Spinal cord (tissue), 10 donors: ENCODE measurements around the gene FHAD1. TPM values are rescaled to one million over a fixed set of nuclear protein-coding genes. Genes with fewer than 3 reads are reported as not detected.
"Not testable (repeated sequence)": the region's sequence is repeated elsewhere in the genome, so short reads cannot be mapped to it uniquely, and the experiment has no call there.

ENCODE experiments used
- DNase-seq, 6 donors: peaks; one replicate each; pipeline versions ENCODE4 v3.0.0 to v3.0.0-alpha.2; 2013 to 2015; ENCODE audit warnings: low spot score in 6 of 6, low read depth in 4 of 6
- H3K27ac ChIP-seq: one replicate; pipeline ENCODE4 v1.5.1; 2013; ENCODE audit warnings: low read depth, low read length, control low read depth
- H3K27me3 ChIP-seq: one replicate; pipeline ENCODE4 v1.6.1; 2013; ENCODE audit warnings: low read length; ENCODE audit not compliant: control insufficient read depth, insufficient read depth
- H3K36me3 ChIP-seq: one replicate; pipeline ENCODE4 v1.6.1; 2013; ENCODE audit warnings: low read length; ENCODE audit not compliant: control insufficient read depth, insufficient read depth
- H3K4me1 ChIP-seq: one replicate; pipeline ENCODE4 v1.6.1; 2013; ENCODE audit warnings: low read length; ENCODE audit not compliant: control insufficient read depth, insufficient read depth
- H3K4me3 ChIP-seq: one replicate; pipeline ENCODE4 v1.5.1; 2013; ENCODE audit warnings: low read depth, low read length, control low read depth
- H3K9me3 ChIP-seq: one replicate; pipeline ENCODE4 v1.6.1; 2013; ENCODE audit warnings: low read length; ENCODE audit not compliant: control insufficient read depth, insufficient read depth
- WGBS: methylation state at CpG from one replicate; pipeline ENCODE4 v1.1.5; 2013; ENCODE audit warnings: missing lambda C conversion rate; ENCODE audit not compliant: insufficient coverage; 5-methylcytosine and 5-hydroxymethylcytosine counted together
- polyA plus RNA-seq, 2 donors: library from polyadenylated mRNA; unstranded; fragments of 120-200 nt; gene quantifications; one replicate each; pipeline ENCODE4 v1.2.1, GENCODE V29; 2013; ENCODE audit not compliant: insufficient read length in 2 of 2
- total RNA-seq, 2 donors: library from RNA; depleted of rRNA in 1 of 2; stranded (reverse); fragments of 120-200 nt in 1 of 2; fragments of >200 nt in 1 of 2; gene quantifications; one replicate each; pipeline versions ENCODE4 v1.2.3 to v1.2.4, GENCODE V29; 2013 to 2014
- donor health status: healthy.

Gene FHAD1
- total and polyA plus RNA-seq, 4 donors = 3.1 to 9.9 (median 7.7) TPM

DNA sequence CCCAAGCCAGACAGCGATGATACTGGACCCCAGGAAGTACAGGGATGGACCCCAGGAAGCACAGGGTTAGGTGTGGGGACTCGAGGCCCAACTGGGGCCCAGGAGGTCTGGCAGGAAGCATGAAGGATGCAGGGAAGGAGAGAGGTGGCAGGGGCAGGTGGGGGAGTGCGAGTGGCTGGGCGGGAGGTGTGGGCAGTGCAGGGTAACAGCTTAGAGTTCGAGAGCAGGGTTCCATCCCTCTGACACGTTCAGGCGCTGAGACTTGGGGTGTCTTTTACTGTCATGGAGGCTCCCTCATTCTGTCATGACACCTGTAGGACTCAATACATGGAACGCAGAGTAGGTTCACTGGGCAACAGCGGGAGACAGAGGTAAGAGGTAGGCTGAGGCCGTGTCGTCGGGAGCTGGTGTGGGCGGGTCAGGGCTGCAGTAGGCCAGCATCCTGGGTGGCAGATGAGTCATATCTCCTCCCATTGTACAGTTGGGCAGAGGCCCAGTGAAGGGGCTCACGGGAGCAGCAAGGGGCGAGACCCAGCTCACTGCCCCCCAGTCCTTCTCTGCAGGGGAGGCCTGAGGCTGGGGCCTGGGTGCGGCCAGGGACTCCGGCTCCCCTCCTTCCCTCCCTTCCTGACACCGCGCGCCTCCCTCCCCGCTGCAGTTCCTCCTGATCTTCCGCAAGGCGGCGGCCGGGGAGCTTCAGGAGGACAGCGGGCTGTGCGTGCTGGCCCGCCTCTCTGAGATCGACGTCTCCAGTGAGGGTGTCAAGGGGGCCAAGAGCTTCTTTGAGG lies 179.7 kb downstream of the FHAD1 start:
- Histone ChIP-seq H3K27ac (no peak overlapping the region), H3K27me3 (no peaks in the 10 kb centered on the region), H3K4me1 (peaks cover 29% of the 10 kb centered on the region), H3K4me3 (no peak overlapping the region), H3K36me3 (peaks cover 66% of the 10 kb centered on the region), H3K9me3 (no peaks in the 10 kb centered on the region)
- 71% methylated on average over 20 of the region's 30 CpGs for WGBS
- DNase-seq = no peak

GRCh38 chr1:15427280-15427666 lies 180.2 kb downstream of the FHAD1 start:
- no peak overlapping the region for H3K27ac ChIP-seq
- no peak overlapping the region for H3K4me3 ChIP-seq
- DNase-seq = peak in 1 of 6 donors; percentile 59
- WGBS = 70% methylated on average over 4 of the region's 6 CpGs
- no peaks in the 10 kb centered on the region for H3K27me3 ChIP-seq
- H3K4me1 ChIP-seq = peaks cover 30% of the 10 kb centered on the region
- peaks cover 67% of the 10 kb centered on the region for H3K36me3 ChIP-seq
- no peaks in the 10 kb centered on the region for H3K9me3 ChIP-seq

DNA sequence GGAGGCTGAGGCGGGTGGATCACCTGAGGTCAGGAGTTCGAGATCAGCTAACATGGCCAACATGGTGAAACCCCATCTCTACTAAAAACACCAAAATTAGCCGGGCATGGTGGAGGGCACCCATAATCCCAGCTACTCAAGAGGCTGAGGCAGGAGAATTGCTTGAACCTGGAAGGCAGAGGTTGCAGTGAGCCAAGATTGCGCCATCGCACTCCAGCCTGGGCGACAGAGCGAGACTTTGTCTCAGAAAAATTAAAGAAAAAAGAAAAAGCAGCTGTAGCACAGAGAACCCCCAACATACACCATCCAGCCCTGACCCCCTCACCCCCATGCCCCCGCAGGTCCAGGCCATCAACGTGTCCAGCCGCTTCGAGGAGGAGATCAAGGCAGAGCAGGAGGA lies 181.2 kb downstream of the FHAD1 start:
- DNase-seq, H3K4me3 ChIP-seq, H3K27ac ChIP-seq, H3K27me3 ChIP-seq, H3K9me3 ChIP-seq: not testable (repeated sequence)
- Histone ChIP-seq H3K36me3 (peaks cover 64% of the 10 kb centered on the region), H3K4me1 (peaks cover 33% of the 10 kb centered on the region)
- whole genome bisulfite sequencing = 87% methylated on average over 3 of the region's 11 CpGs

DNA sequence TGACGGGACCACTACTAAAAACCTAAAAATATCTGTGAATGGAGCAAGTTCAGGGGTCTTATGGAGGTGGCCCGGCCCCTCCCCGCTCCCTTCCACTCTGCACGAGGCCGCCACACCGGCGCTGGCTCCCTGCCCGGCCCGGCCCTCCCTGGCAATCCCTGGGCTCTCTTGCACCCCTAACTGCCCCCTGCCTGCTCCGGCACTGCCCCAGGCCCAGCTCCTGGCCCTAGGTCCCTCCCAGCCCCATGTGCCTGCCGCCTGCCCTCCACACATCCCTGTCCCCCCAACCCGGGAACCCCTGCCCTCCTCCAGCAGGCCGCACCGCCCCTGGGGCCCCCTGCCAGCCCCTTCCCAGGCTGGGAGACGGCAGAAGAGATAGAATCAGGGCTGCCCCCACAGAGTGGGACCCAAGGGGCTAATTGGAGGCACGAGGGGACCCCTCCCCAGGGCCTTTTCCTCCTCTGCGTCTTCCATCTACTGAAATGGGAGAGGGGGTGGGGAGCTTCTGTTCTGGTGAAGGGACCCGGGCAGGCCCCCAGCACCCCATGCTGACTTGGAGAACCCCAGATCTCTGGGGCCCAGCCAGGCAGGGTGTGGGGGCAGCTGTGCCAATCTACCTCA lies 181.9 kb downstream of the FHAD1 start:
- Histone ChIP-seq H3K9me3 (no peaks in the 10 kb centered on the region), H3K27ac (no peak overlapping the region), H3K27me3 (no peaks in the 10 kb centered on the region), H3K36me3 (peaks cover 64% of the 10 kb centered on the region), H3K4me3 (no peak overlapping the region), H3K4me1 (peaks cover 33% of the 10 kb centered on the region)
- no peak for DNase-seq
- WGBS = 66% methylated on average over 11 of the region's 18 CpGs

DNA sequence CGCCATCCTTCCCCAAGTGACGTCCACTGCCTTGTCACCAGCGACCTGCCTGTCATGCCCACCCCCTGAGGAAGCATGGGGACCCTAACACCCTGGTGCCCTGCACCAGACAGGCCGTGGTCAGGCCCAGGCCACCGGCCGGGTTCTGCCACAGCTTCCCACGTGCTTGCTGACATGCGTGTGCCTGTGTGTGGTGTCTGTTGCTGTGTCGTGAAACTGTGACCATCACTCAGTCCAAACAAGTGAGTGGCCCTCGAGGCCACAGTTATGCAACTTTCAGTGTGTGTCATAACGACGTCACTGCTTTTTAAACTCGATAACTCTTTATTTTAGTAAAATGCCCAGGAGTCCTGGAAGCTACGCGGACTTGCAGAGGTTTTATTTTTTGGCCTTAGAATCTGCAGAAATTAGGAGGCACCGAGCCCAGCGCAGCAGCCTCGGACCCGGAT lies 182.7 kb downstream of the FHAD1 start:
- no peaks in the 10 kb centered on the region for H3K9me3 ChIP-seq
- no peak for DNase-seq
- peaks cover 60% of the 10 kb centered on the region for H3K36me3 ChIP-seq
- WGBS = 92% methylated on average over 12 of the region's 19 CpGs
- peaks cover 33% of the 10 kb centered on the region for H3K4me1 ChIP-seq
- no peaks in the 10 kb centered on the region for H3K27me3 ChIP-seq
- no peak overlapping the region for H3K27ac ChIP-seq
- no peak overlapping the region for H3K4me3 ChIP-seq

DNA sequence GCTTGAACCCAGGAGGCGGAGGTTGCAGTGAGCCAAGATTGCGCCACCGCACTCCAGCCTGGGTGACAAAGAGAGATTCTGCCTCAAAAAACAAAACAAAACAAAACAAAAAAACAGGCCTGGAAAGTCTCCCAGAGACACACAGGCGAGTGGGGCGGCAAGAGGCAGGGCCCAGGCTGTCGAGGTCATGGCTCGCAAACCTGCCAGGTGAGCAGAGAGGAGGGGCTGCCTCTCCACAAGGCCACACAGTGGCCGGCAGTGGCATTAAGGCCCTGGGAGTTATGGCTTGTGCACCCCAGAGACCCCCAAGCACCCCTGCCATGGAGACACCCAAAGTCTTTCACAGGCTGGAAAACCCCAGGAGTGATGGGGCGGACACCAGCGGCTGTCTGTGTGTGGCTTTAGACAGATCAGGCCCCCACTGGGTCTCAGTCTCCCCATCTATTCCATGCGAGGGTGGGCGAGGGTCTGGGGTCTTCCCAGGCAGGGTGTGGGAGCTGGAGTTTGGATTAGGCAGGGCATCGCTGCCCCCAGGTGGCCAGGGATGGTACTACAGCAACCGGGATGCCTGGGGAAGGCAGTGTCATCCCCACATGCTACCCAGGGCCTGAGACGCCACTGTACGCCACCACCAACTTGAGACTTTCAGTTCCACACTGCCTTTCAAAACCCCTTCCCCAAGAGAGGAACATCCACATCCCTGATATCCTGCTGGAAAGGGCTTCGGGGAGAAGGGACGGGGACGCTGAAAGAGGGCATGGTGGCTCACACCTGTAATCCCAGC lies 184.0 kb downstream of the FHAD1 start:
- peaks cover 33% of the 10 kb centered on the region for H3K4me1 ChIP-seq
- H3K36me3 ChIP-seq = peaks cover 55% of the 10 kb centered on the region
- peak in 3 of 6 donors; percentile 53 to 89 (median 85) for DNase-seq
- H3K9me3 ChIP-seq = no peaks in the 10 kb centered on the region
- no peak overlapping the region for H3K27ac ChIP-seq
- WGBS = 37% methylated on average over 13 of the region's 19 CpGs
- H3K27me3 ChIP-seq = no peaks in the 10 kb centered on the region
- H3K4me3 ChIP-seq = no peak overlapping the region

- Histone ChIP-seq H3K4me3 (no peak overlapping the region), H3K9me3 (no peaks in the 10 kb centered on the region), H3K27ac (no peak overlapping the region), H3K4me1 (peaks cover 30% of the 10 kb centered on the region), H3K36me3 (peaks cover 49% of the 10 kb centered on the region), H3K27me3 (no peaks in the 10 kb centered on the region)
- 100% methylated on average over 1 of the region's 4 CpGs for WGBS
- DNase-seq = no peak
Observed at GRCh38 chr1:15431571-15431948, 184.5 kb downstream of the FHAD1 start.

DNA sequence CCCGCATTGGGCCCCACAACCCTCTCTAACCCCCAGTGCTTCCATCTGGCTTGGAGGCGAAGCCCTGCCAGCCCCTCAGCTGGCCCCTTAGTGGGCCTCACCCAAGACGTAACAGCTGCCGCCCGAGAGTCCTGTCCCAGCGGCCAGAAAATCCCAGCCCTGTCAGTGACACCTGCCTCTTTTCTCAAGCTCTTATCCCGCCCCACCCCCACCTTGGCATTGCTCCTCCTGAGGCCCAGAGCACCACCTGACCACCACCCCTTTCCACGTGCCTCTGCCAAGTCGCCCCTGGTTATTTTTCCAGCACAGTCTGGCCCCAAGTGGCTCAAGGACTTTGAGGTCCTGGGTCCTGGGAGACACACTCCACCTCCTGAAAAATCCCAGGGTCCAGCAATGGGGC lies 185.3 kb downstream of the FHAD1 start:
- peaks cover 22% of the 10 kb centered on the region for H3K4me1 ChIP-seq
- no peaks in the 10 kb centered on the region for H3K27me3 ChIP-seq
- DNase-seq = peak in 1 of 6 donors; percentile 16
- H3K9me3 ChIP-seq = no peaks in the 10 kb centered on the region
- H3K27ac ChIP-seq = no peak overlapping the region
- WGBS = 43% methylated on average over 8 of the region's 9 CpGs
- H3K4me3 ChIP-seq = no peak overlapping the region
- peaks cover 41% of the 10 kb centered on the region for H3K36me3 ChIP-seq

DNA sequence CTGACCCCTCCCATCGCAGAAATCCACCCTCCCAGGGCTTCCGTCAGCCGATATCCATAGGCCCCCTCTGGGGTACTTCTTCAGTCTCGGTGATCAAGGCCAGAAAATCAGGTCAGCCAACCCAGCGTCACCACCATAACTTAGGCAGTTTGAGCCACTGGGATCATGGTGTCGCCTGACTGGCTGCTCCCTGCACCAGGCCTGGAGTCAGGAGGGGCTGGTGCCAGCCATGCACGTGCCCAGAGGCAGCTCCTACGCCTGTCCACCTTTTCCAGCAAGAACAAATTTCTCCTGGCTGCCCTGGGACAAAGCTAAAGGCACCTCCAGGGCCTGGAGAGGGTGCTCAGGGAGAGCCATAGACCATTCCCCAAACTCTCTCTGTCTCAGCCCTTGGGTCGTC lies 186.4 kb downstream of the FHAD1 start:
- Histone ChIP-seq H3K4me3 (no peak overlapping the region), H3K9me3 (no peaks in the 10 kb centered on the region), H3K27me3 (no peaks in the 10 kb centered on the region), H3K36me3 (peaks cover 31% of the 10 kb centered on the region), H3K27ac (no peak overlapping the region), H3K4me1 (peaks cover 16% of the 10 kb centered on the region)
- WGBS = 66% methylated on average over 8 of the region's 9 CpGs
- no peak for DNase-seq
